ENCODE measurements around the gene MN1.

The MN1 gene

GRCh38 chr22:27731621-27732020 is 69.9 kb downstream of the MN1 start:
- no peak for DNase-seq

- no peak for DNase-seq
These were observed 70.7 kb downstream of the MN1 start for GRCh38 chr22:27730641-27731433.

- DNase-seq = no peak
These were observed 72.3 kb downstream of the MN1 start for GRCh38 chr22:27729246-27729645.

GRCh38 chr22:27727673-27728451 is 73.7 kb downstream of the MN1 start:
- DNase-seq = no peak

GRCh38 chr22:27726686-27727449 is 74.7 kb downstream of the MN1 start:
- peak in 1 of 2 experiments; percentile 37 for DNase-seq

- no peak for DNase-seq
These were observed 75.2 kb downstream of the MN1 start for GRCh38 chr22:27726331-27726685.

- DNase-seq = no peak
These were observed 75.9 kb downstream of the MN1 start for GRCh38 chr22:27725661-27726060.

GRCh38 chr22:27724709-27725108 is 76.8 kb downstream of the MN1 start:
- no peak for DNase-seq

- no peak for DNase-seq
These were observed 77.4 kb downstream of the MN1 start for GRCh38 chr22:27724157-27724556.

- peak in 1 of 2 experiments; percentile 13 for DNase-seq
These were observed 77.8 kb downstream of the MN1 start for GRCh38 chr22:27723708-27724107.

- DNase-seq = no peak
These were observed 78.4 kb downstream of the MN1 start for GRCh38 chr22:27723158-27723557.

GRCh38 chr22:27720860-27721259 is 80.7 kb downstream of the MN1 start:
- no peak for DNase-seq

GRCh38 chr22:27719535-27720227 is 81.9 kb downstream of the MN1 start:
- DNase-seq = peak; percentile 41

GRCh38 chr22:27719036-27719347 is 82.6 kb downstream of the MN1 start:
- no peak for DNase-seq

GRCh38 chr22:27718186-27719035 is 83.1 kb downstream of the MN1 start:
- DNase-seq = no peak

GRCh38 chr22:27717094-27717493 is 84.5 kb downstream of the MN1 start:
- DNase-seq = no peak

GRCh38 chr22:27716074-27716473 is 85.5 kb downstream of the MN1 start:
- DNase-seq = no peak

- peak; percentile 48 to 77 for DNase-seq
These were observed 86.5 kb downstream of the MN1 start for GRCh38 chr22:27715106-27715505.

GRCh38 chr22:27714068-27714467 is 87.5 kb downstream of the MN1 start:
- DNase-seq = no peak

GRCh38 chr22:27713461-27713860 is 88.1 kb downstream of the MN1 start:
- DNase-seq = no peak

- no peak for DNase-seq
These were observed 89.8 kb downstream of the MN1 start for GRCh38 chr22:27711756-27712155.

- no peak for DNase-seq
These were observed 90.5 kb downstream of the MN1 start for GRCh38 chr22:27711012-27711411.
